Measurements from ENCODE around the gene ZSWIM8. TPM values are rescaled to one million over a fixed set of nuclear protein-coding genes. Genes with fewer than 3 reads are reported as not detected.

ZSWIM8 gene
- total and polyA plus RNA-seq, 10 of the 15 experiments (the other 5 are each of a cell fraction or from before 2014, with no cell fraction given), result 7.8 to 47.1 (median 23.6) TPM

GRCh38 chr10:73746721-73747120, 38.7 kb upstream of the ZSWIM8 start:
- BruUV-seq (replicated peaks), result TSS peak; percentile 23
- CTCF ChIA-PET, result interaction anchor here (0.7 to 1.0 kb wide), 3 partner anchors 9 to 97 kb away, joined by 3 read pairs; no protein-coding TSS in a partner anchor
- intact Hi-C loops (cut with micrococcal nuclease; ENCODE audit: unreplicated experiment), result no loop called here
- peaks cover 11% of the 10 kb centered on the region for H3K4me1 ChIP-seq (ENCODE audit: control insufficient read depth, insufficient read depth, low read length)
- SMC1A ChIA-PET (ENCODE audit: uncharacterized antibody, unreplicated experiment), result interaction anchor here (0.7 to 4.1 kb wide), 6 partner anchors 12 to 96 kb away, joined by 3 to 24 read pairs (median 4); partner anchors contain the start of gene CHCHD1
- WGBS (ENCODE audit: insufficient coverage, insufficient replicate concordance, low lambda C conversion rate, missing lambda C conversion rate), result 56% methylated on average over 2 of the region's 2 CpGs
- H3K9ac ChIP-seq (ENCODE audit: control insufficient read depth, insufficient read depth, low read length), result peak overlapping the region; percentile 18; the same call in 1 of the 2 replicates
- no peak overlapping the region for H2AFZ ChIP-seq (ENCODE audit: control insufficient read depth, low read depth, low read length)
- TF ChIP-seq BMI1 (IDR thresholded peaks at IDR 0.05; ENCODE audit: borderline replicate concordance), result no peak
- peaks cover 68% of the 10 kb centered on the region for H3K79me2 ChIP-seq (ENCODE audit: control insufficient read depth, insufficient read depth, low read length)
- DNase-seq (ENCODE audit: low read depth, low spot score) (no peak), ATAC-seq (peak; percentile 7; the same call in 1 of the 3 replicates), FAIRE-seq (no peak)
- H4K20me1 ChIP-seq (ENCODE audit: control insufficient read depth, insufficient read depth), result peaks cover 5% of the 10 kb centered on the region; the same call in 1 of the 2 replicates
- POLR2A ChIA-PET, result interaction anchor here (0.5 to 1.4 kb wide), 8 partner anchors 12 to 115 kb away, joined by 3 to 9 read pairs (median 4); a partner anchor contains a TSS
- H3K27ac ChIP-seq (ENCODE audit: control insufficient read depth, insufficient read depth), result 0 out of 2 replicates have a peak overlapping the region, but pooled peaks have one; percentile 8
- peak overlapping the region; percentile 80 for H3K4me2 ChIP-seq (ENCODE audit: control insufficient read depth, insufficient read depth)
- peaks cover 7 to 20% of the 10 kb centered on the region in 2 experiments for H3K36me3 ChIP-seq (ENCODE audit: control insufficient read depth in 2 of 2, insufficient read depth in 2 of 2, low read length in 1 of 2)
- in situ Hi-C loops (cut with MboI), result no loop called here
- peak overlapping the region; percentile 27; the same call in 1 of the 2 replicates for H3K4me3 ChIP-seq
- no peaks in the 10 kb centered on the region for H3K9me3 ChIP-seq (replicated peaks; ENCODE audit: control insufficient read depth, insufficient read depth, low read length)
- no peaks in the 10 kb centered on the region for H3K27me3 ChIP-seq (replicated peaks in 1 of 2; ENCODE audit: control insufficient read depth in 2 of 2, insufficient read depth in 2 of 2, low read length in 1 of 2)
- RAD21 ChIA-PET (ENCODE audit: unreplicated experiment), result interaction anchor here (1.0 to 5.3 kb wide), 3 partner anchors 12 to 35 kb away, joined by 4 to 52 read pairs (median 11); partner anchors contain the start of gene CHCHD1

- BruUV-seq (replicated peaks), result no TSS peak
- peaks cover 37% of the 10 kb centered on the region for H3K79me2 ChIP-seq (ENCODE audit: control insufficient read depth, insufficient read depth, low read length)
Measured at GRCh38 chr10:73750819-73751218, 34.6 kb upstream of the ZSWIM8 start.

More at GRCh38 chr10:73750819-73751218, 34.6 kb upstream of the ZSWIM8 start:
- TF ChIP-seq RCOR1 (conservative IDR thresholded peaks at IDR 0.05; ENCODE audit: low read depth, low read length) (no peak), MTA2 (IDR thresholded peaks at IDR 0.05; ENCODE audit: low read depth) (no peak), IRF4 (IDR thresholded peaks at IDR 0.05; ENCODE audit: low read depth, low read length) (no peak), JUNB (IDR thresholded peaks at IDR 0.05) (no peak)
- in situ Hi-C loops (cut with MboI), result no loop called here
- Histone ChIP-seq H4K20me1 (ENCODE audit: control insufficient read depth, insufficient read depth) (peaks cover 5% of the 10 kb centered on the region; the same call in 1 of the 2 replicates), H3K27ac (ENCODE audit: control insufficient read depth, insufficient read depth) (no peak overlapping the region), H3K4me1 (ENCODE audit: control insufficient read depth, insufficient read depth, low read length) (peaks cover 5% of the 10 kb centered on the region), H3K27me3 (replicated peaks in 1 of 2; ENCODE audit: control insufficient read depth in 2 of 2, insufficient read depth in 2 of 2, low read length in 1 of 2) (no peaks in the 10 kb centered on the region), H3K9me3 (replicated peaks; ENCODE audit: control insufficient read depth, insufficient read depth, low read length) (no peaks in the 10 kb centered on the region), H3K36me3 (ENCODE audit: control insufficient read depth in 2 of 2, insufficient read depth in 2 of 2, low read length in 1 of 2) (peaks cover 7 to 33% of the 10 kb centered on the region in 2 experiments), H3K4me2 (ENCODE audit: control insufficient read depth, insufficient read depth) (peak overlapping the region; percentile 33; the same call in 1 of the 2 replicates), H2AFZ (ENCODE audit: control insufficient read depth, low read depth, low read length) (no peak overlapping the region), H3K9ac (ENCODE audit: control insufficient read depth, insufficient read depth, low read length) (no peak overlapping the region; the same call in 1 of the 2 replicates), H3K4me3 (no peak overlapping the region)
- ChIA-PET POLR2A (interaction anchor here (0.7 kb wide), 1 partner anchor 58 kb away, joined by 7 read pairs; no protein-coding TSS in a partner anchor), RAD21 (ENCODE audit: unreplicated experiment) (interaction anchor here (2.6 kb wide), 1 partner anchor 8 kb away, joined by 9 read pairs; no protein-coding TSS in a partner anchor), SMC1A (ENCODE audit: uncharacterized antibody, unreplicated experiment) (no interaction called here), CTCF (no interaction called here)
- no peak for DNase-seq (ENCODE audit: low read depth, low spot score)
- intact Hi-C loops (cut with micrococcal nuclease; ENCODE audit: unreplicated experiment), result no loop called here
- 100% methylated on average over 1 of the region's 1 CpG for WGBS (ENCODE audit: insufficient coverage, insufficient replicate concordance, low lambda C conversion rate, missing lambda C conversion rate)
- ATAC-seq, result no peak; the same call in 2 of the 3 replicates
- no peak for FAIRE-seq

Measured in GM12878 (cell line).